MCF 10A (cell line): ENCODE results near the gene PTPN3. TPM values are rescaled to one million over a fixed set of nuclear protein-coding genes. Genes with fewer than 3 reads are reported as not detected.

Experiments used
- BruUV-seq: library from RNA; stranded (reverse); fragments of 400-500 nt; replicated peaks from 2 replicates; lab custom pipeline; 2021; lab: Mats Ljungman, UMichigan
- CTCF ChIA-PET: fragments of 300-600 bp; sonication (Branson Sonifier 250); formaldehyde crosslinking; extraction: SDS; loops from one replicate; lab custom pipeline; 2021; ENCODE audit warnings: antibody characterized with exemption, inconsistent platforms; lab: Yijun Ruan, JAX
- POLR2A ChIA-PET: fragments of 300-600, 350-650 bp; sonication (Branson Sonifier 250); formaldehyde crosslinking; extraction: SDS; loops from one replicate; lab custom pipeline; 2020; ENCODE audit warnings: antibody characterized with exemption, inconsistent platforms; lab: Yijun Ruan, JAX
- DNase-seq: peaks from one replicate; pipeline ENCODE4 v3.0.0-alpha.2; 2018; ENCODE audit not compliant: unreplicated experiment
- H3K27ac Mint-ChIP-seq: one replicate; pipeline ENCODE4 v1.8.0; 2022; ENCODE audit warnings: mild to moderate bottlenecking, low read depth, mixed read lengths; ENCODE audit not compliant: unreplicated experiment
- H3K27me3 Mint-ChIP-seq: one replicate; pipeline ENCODE4 v1.8.0; 2022; ENCODE audit warnings: mixed read lengths; ENCODE audit not compliant: insufficient read depth, unreplicated experiment
- H3K36me3 Mint-ChIP-seq: one replicate; pipeline ENCODE4 v1.8.0; 2022; ENCODE audit warnings: mild to moderate bottlenecking, moderate library complexity, mixed read lengths; ENCODE audit not compliant: insufficient read depth, unreplicated experiment
- H3K4me1 Mint-ChIP-seq: one replicate; pipeline ENCODE4 v1.8.0; 2022; ENCODE audit warnings: mixed read lengths; ENCODE audit not compliant: insufficient read depth, unreplicated experiment
- H3K4me3 Mint-ChIP-seq: one replicate; pipeline ENCODE4 v1.8.0; 2022; ENCODE audit warnings: mild to moderate bottlenecking, moderate library complexity, mixed read lengths; ENCODE audit not compliant: unreplicated experiment
- H3K9me3 Mint-ChIP-seq: one replicate; pipeline ENCODE4 v1.8.0; 2022; ENCODE audit warnings: mixed read lengths; ENCODE audit not compliant: unreplicated experiment
- intact Hi-C: fragments of 100-400 bp; cut with micrococcal nuclease; formaldehyde crosslinking; loops from 2 replicates; pipeline ENCODE4 v1.14.1; 2022
- total RNA-seq: library from RNA; stranded (reverse); gene quantifications from 2 replicates; pipeline ENCODE4 v1.2.3, GENCODE V29; 2022
- TF ChIP-seq, protein P1 (sequence below): fragments of 200-600 bp; IDR thresholded peaks from one replicate; pipeline ENCODE4 v1.8.0; 2022; ENCODE audit warnings: antibody characterized with exemption, mild to moderate bottlenecking; ENCODE audit not compliant: unreplicated experiment

The PTPN3 gene
- total RNA-seq, 1 experiment from 2014 or later, result 6.9 TPM

DNA sequence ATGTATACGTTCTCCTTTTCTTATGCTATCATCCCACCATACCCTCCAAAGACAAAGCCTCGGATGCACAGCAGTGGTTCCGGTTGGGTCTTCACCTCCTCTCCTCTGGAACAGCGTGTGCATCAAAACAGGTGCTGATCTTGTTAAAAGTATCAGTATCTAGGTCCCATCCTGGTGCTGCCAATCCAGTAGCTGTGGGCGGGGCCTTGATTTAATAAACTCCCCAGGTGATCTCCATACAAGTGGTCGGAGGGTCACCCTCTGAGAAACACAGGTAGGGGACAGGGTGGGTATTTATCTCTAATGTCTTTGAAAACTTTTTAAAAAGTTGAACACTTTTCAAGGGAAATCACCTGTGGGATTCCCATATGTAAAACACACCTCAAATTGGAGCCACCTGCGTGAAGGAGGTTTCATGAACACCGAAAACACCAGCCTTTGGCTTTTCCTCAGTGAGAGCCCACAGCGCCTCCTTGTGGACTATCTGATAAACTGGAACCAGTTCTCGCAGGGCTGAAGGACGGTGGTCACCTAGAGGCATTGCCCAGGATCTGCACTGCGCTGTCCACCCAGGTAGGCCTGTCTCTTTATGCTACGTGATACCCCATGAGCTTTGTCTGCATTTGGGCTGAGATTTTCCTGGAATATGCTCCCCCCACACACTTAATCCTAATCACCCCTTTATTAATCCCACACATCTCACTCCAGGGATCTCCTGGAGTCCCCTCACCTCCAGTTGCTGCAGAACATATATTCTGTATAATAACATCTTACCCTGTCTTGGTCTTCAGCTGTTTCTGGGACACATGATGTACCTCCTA is 96.7 kb downstream of the PTPN3 start:
- peak overlapping the region; percentile 85 for H3K27ac Mint-ChIP-seq
- no TSS peak for BruUV-seq
- CTCF ChIA-PET, result interaction anchor here (0.6 to 1.6 kb wide), 18 partner anchors 9 to 1902 kb away, joined by 3 to 13 read pairs (median 4); no protein-coding TSS in a partner anchor

DNA sequence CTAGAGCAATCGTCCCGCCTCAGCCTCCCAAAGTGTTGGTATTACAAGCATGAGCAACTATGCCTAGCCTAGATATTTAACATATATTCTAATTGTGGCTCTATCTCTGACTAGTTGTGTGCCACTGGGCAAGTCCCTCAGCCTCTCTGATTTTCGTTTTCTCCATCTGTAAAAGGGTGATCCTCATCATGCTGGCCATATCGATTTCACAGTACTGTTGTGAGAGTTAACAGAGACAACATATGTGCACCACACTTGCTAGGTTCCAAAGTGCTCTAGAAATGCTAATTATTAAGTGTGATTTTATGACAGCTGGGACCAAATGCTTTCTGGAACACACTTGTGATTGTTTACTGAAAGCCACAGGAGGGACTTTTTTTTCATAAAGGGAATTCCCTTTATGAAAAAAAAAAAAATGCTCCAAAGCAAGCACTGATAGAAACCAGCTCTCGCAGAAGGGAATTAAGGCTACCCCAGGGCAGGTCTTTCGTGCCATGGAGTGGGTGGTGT is 98.8 kb downstream of the PTPN3 start:
- no peaks in the 10 kb centered on the region for H3K4me1 Mint-ChIP-seq
- BruUV-seq, result no TSS peak
- ChIA-PET CTCF (interaction anchor here (1.0 to 1.6 kb wide), 4 partner anchors 11 to 216 kb away, joined by 3 to 8 read pairs (median 4); no protein-coding TSS in a partner anchor), POLR2A (no interaction called here)
- DNase-seq, result no peak
- H3K36me3 Mint-ChIP-seq, result peaks cover 29% of the 10 kb centered on the region
- no peak overlapping the region for H3K4me3 Mint-ChIP-seq
- no peaks in the 10 kb centered on the region for H3K27me3 Mint-ChIP-seq
- no peak overlapping the region for H3K27ac Mint-ChIP-seq
- H3K9me3 Mint-ChIP-seq, result no peaks in the 10 kb centered on the region
- intact Hi-C loops, result no loop called here
- TF ChIP-seq, protein P1, sequence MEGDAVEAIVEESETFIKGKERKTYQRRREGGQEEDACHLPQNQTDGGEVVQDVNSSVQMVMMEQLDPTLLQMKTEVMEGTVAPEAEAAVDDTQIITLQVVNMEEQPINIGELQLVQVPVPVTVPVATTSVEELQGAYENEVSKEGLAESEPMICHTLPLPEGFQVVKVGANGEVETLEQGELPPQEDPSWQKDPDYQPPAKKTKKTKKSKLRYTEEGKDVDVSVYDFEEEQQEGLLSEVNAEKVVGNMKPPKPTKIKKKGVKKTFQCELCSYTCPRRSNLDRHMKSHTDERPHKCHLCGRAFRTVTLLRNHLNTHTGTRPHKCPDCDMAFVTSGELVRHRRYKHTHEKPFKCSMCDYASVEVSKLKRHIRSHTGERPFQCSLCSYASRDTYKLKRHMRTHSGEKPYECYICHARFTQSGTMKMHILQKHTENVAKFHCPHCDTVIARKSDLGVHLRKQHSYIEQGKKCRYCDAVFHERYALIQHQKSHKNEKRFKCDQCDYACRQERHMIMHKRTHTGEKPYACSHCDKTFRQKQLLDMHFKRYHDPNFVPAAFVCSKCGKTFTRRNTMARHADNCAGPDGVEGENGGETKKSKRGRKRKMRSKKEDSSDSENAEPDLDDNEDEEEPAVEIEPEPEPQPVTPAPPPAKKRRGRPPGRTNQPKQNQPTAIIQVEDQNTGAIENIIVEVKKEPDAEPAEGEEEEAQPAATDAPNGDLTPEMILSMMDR, result no peak

More for the DNA sequence above, 96.7 kb downstream of the PTPN3 start:
- H3K4me3 Mint-ChIP-seq, result no peak overlapping the region
- TF ChIP-seq, protein P1, result peak; percentile 83
- POLR2A ChIA-PET, result no interaction called here
- no peaks in the 10 kb centered on the region for H3K27me3 Mint-ChIP-seq
- no peaks in the 10 kb centered on the region for H3K4me1 Mint-ChIP-seq
- DNase-seq, result peak; percentile 77
- H3K9me3 Mint-ChIP-seq, result no peaks in the 10 kb centered on the region
- peaks cover 39% of the 10 kb centered on the region for H3K36me3 Mint-ChIP-seq
- intact Hi-C loops, result loop anchor here (1.0 to 2.0 kb wide), 6 partner anchors 68 to 219 kb away; partner anchors contain the start of gene EPB41L4B

DNA sequence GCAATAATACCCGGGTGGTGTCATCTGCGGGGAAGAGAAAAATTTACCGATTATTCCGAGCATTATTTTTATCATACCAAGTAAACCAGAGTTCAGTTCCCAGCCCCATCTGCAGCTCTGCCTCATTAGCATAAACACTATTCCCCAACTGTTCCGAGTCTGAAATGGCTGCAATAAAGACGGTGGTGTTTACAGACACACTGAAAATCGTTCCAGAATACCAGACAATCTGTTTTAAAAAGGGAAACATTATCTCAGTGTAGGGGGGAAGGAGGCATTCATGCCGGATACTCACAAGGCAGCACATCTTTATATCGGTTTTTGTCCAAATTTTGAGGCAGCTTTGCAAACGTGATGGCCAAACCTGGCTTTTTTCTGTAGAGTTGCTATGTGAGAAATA is 106.9 kb downstream of the PTPN3 start:
- intact Hi-C loops, result no loop called here
- H3K36me3 Mint-ChIP-seq, result peaks cover 46% of the 10 kb centered on the region
- POLR2A ChIA-PET, result no interaction called here
- no peaks in the 10 kb centered on the region for H3K4me1 Mint-ChIP-seq
- CTCF ChIA-PET, result no interaction called here
- no peak overlapping the region for H3K4me3 Mint-ChIP-seq
- TF ChIP-seq, protein P1, result no peak
- no peak overlapping the region for H3K27ac Mint-ChIP-seq
- DNase-seq, result no peak
- no peaks in the 10 kb centered on the region for H3K9me3 Mint-ChIP-seq
- H3K27me3 Mint-ChIP-seq, result no peaks in the 10 kb centered on the region
- no TSS peak for BruUV-seq

DNA sequence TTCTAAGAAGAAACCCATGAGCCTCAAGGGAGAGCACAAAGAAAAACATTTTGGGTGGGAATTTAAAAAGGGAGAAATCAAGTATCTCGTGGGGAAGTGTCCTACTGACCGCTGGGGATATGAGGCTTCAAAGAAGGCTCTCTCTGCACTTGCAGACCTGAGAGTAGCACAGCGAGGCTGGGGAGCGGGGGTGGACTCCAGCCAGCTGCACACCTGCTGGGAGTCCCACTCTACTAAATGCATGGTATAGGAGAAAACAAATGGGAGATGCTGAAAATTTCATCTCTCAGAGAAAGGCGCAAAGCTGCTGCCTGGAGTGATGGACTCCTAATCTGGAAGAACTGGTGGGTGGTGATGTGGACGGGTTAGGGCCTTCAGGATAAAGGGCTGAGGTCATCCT is 110.3 kb downstream of the PTPN3 start:
- Mint-ChIP-seq H3K4me3 (no peak overlapping the region), H3K27ac (peak overlapping the region; percentile 49), H3K4me1 (no peaks in the 10 kb centered on the region), H3K36me3 (peaks cover 65% of the 10 kb centered on the region), H3K27me3 (no peaks in the 10 kb centered on the region), H3K9me3 (no peaks in the 10 kb centered on the region)
- BruUV-seq, result no TSS peak
- POLR2A ChIA-PET, result no interaction called here
- intact Hi-C loops, result no loop called here
- CTCF ChIA-PET, result interaction anchor here (3.1 kb wide), 1 partner anchor 14 kb away, joined by 13 read pairs; no protein-coding TSS in a partner anchor
- no peak for DNase-seq
- TF ChIP-seq, protein P1, result no peak
